GM19467 (cell line): ENCODE data around the gene OR10V1.
"Not testable (repeated sequence)": the region's sequence is repeated elsewhere in the genome, so short reads cannot be mapped to it uniquely, and the experiment has no call there.

Source experiments
- ATAC-seq: cut with Tn5 transposase; IDR thresholded peaks from one replicate; pipeline ENCODE4 v1.9.1; 2021; ENCODE audit warnings: mild to moderate bottlenecking, moderate library complexity; ENCODE audit not compliant: unreplicated experiment

The OR10V1 gene

GRCh38 chr11:59710136-59710847, 3.4 kb downstream of the OR10V1 start:
- ATAC-seq: no peak

GRCh38 chr11:59708537-59708936, 5.1 kb downstream of the OR10V1 start:
- no peak for ATAC-seq

GRCh38 chr11:59707371-59707770, 6.3 kb downstream of the OR10V1 start:
- no peak for ATAC-seq

- ATAC-seq: no peak
Observed at GRCh38 chr11:59706518-59707285, 6.9 kb downstream of the OR10V1 start.

- no peak for ATAC-seq
Observed at GRCh38 chr11:59705294-59705693, 8.4 kb downstream of the OR10V1 start.

- not testable (repeated sequence) for ATAC-seq
Observed at GRCh38 chr11:59703515-59703914, 10.1 kb downstream of the OR10V1 start.

GRCh38 chr11:59700157-59700556, 13.5 kb downstream of the OR10V1 start:
- not testable (repeated sequence) for ATAC-seq

- ATAC-seq: no peak
Observed at GRCh38 chr11:59698506-59698905, 15.1 kb downstream of the OR10V1 start.

- ATAC-seq: no peak
Observed at GRCh38 chr11:59692915-59693314, 20.7 kb downstream of the OR10V1 start.

GRCh38 chr11:59691156-59691555, 22.5 kb downstream of the OR10V1 start:
- no peak for ATAC-seq

- no peak for ATAC-seq
Observed at GRCh38 chr11:59689015-59689414, 24.6 kb downstream of the OR10V1 start.

- not testable (repeated sequence) for ATAC-seq
Observed at GRCh38 chr11:59681260-59681725, 32.4 kb downstream of the OR10V1 start.

GRCh38 chr11:59680287-59681154, 33.1 kb downstream of the OR10V1 start:
- peak; percentile 81 for ATAC-seq

- ATAC-seq: no peak
Observed at GRCh38 chr11:59679347-59679746, 34.3 kb downstream of the OR10V1 start.

GRCh38 chr11:59678813-59679165, 34.9 kb downstream of the OR10V1 start:
- ATAC-seq: no peak

GRCh38 chr11:59678118-59678812, 35.4 kb downstream of the OR10V1 start:
- ATAC-seq: no peak

GRCh38 chr11:59676205-59676604, 37.4 kb downstream of the OR10V1 start:
- ATAC-seq: no peak

GRCh38 chr11:59674291-59674690, 39.4 kb downstream of the OR10V1 start:
- ATAC-seq: no peak

GRCh38 chr11:59673291-59673690, 40.4 kb downstream of the OR10V1 start:
- no peak for ATAC-seq

- no peak for ATAC-seq
Observed at GRCh38 chr11:59671471-59671870, 42.2 kb downstream of the OR10V1 start.

GRCh38 chr11:59669611-59670009, 44.0 kb downstream of the OR10V1 start:
- ATAC-seq: peak; percentile 7
